B cell (primary cell): Measurements from ENCODE around the gene ADAMTS2. TPM values are rescaled to one million over a fixed set of nuclear protein-coding genes. Genes with fewer than 3 reads are reported as not detected.

ENCODE experiments used
- ATAC-seq: fragments of 200-7000 bp; cut with Tn5 transposase; one replicate; pipeline ENCODE4 v1.10.0; 2021; ENCODE audit warnings: low read depth, mild to moderate bottlenecking, moderate number of reproducible peaks, moderate library complexity
- CTCF ChIA-PET: fragments of 350-600 bp; sonication (Branson Sonifier 250); formaldehyde crosslinking; loops from one replicate; lab custom pipeline; 2021; ENCODE audit warnings: antibody characterized with exemption, inconsistent platforms; lab: Charles Lee
- POLR2A ChIA-PET: fragments of 350-600 bp; sonication (Branson Sonifier 250); formaldehyde crosslinking; loops from one replicate; lab custom pipeline; 2021; ENCODE audit warnings: antibody characterized with exemption; lab: Charles Lee
- DNase-seq: peaks from one replicate; pipeline ENCODE4 v3.0.0; 2013
- H2AFZ ChIP-seq: 2 replicates; pipeline ENCODE4 v1.6.1; 2012; ENCODE audit warnings: mild to moderate bottlenecking, low read depth, low read length; ENCODE audit not compliant: insufficient read depth, poor library complexity, severe bottlenecking
- H3K27ac ChIP-seq, 2 donors: 1 replicate in 1 of 2; 2 replicates in 1 of 2; pipeline ENCODE4 v1.5.1; 2012 to 2013; ENCODE audit warnings: low read length in 2 of 2, mild to moderate bottlenecking in 2 of 2, moderate library complexity in 1 of 2
- H3K27me3 ChIP-seq, 4 experiments: fragments of 200-600 bp in 1 of 4; sonication (generic) in 1 of 4; replicated peaks in 1 of 4; 1 replicate in 2 of 4; 2 replicates in 2 of 4; pipeline versions ENCODE4 v1.6.1 to v1.7.0; 2013 to 2016; ENCODE audit warnings: low read length in 3 of 4, mild to moderate bottlenecking in 2 of 4, mixed read lengths in 1 of 4, moderate library complexity in 1 of 4; ENCODE audit not compliant: insufficient read depth in 4 of 4, control insufficient read depth in 3 of 4; ENCODE audit errors: control extremely low read depth in 1 of 4
- H3K36me3 ChIP-seq, 2 experiments: replicated peaks in 1 of 2; 1 replicate in 1 of 2; 2 replicates in 1 of 2; pipeline versions ENCODE4 v1.6.1 to v1.7.1; 2013; ENCODE audit warnings: low read length in 1 of 2; ENCODE audit not compliant: insufficient read depth in 2 of 2, control insufficient read depth in 1 of 2; ENCODE audit errors: control extremely low read depth in 1 of 2, extremely low read depth in 1 of 2
- H3K4me1 ChIP-seq, 2 donors: fragments of 200-600 bp in 1 of 2; sonication (generic) in 1 of 2; 1 replicate in 1 of 2; 2 replicates in 1 of 2; pipeline versions ENCODE4 v1.5.1 to v1.6.1; 2013 to 2017; ENCODE audit warnings: low read length in 2 of 2; ENCODE audit not compliant: control insufficient read depth in 2 of 2, insufficient read depth in 2 of 2
- H3K4me2 ChIP-seq: replicated peaks from 2 replicates; pipeline ENCODE3; 2012; ENCODE audit warnings: mild to moderate bottlenecking, low read depth, low read length; ENCODE audit not compliant: poor library complexity, severe bottlenecking
- H3K4me3 ChIP-seq, 5 experiments: fragments of 200-600 bp in 1 of 5; sonication (generic) in 1 of 5; 1 replicate in 3 of 5; 2 replicates in 2 of 5; pipeline versions ENCODE4 v1.5.1 to v1.7.0; 2011 to 2016; ENCODE audit warnings: low read length in 4 of 5, mild to moderate bottlenecking in 4 of 5, low read depth in 2 of 5, control low read depth in 1 of 5, moderate library complexity in 1 of 5; ENCODE audit not compliant: insufficient read depth in 1 of 5; ENCODE audit errors: control extremely low read depth in 1 of 5, extremely low read depth in 1 of 5
- H3K79me2 ChIP-seq: fragments of 200-600 bp; sonication (generic); one replicate; pipeline ENCODE4 v1.6.0; 2016; ENCODE audit warnings: low read length; ENCODE audit not compliant: control insufficient read depth, insufficient read depth
- H3K9ac ChIP-seq: fragments of 200-600 bp; sonication (generic); 2 replicates; pipeline ENCODE4 v1.6.1; 2017; ENCODE audit warnings: mild to moderate bottlenecking, low read length, moderate library complexity
- H3K9me3 ChIP-seq, 3 donors: one replicate each; pipeline versions ENCODE4 v1.6.1 to v1.7.1; 2013; ENCODE audit warnings: low read length in 2 of 3; ENCODE audit not compliant: control insufficient read depth in 2 of 3, insufficient read depth in 1 of 3; ENCODE audit errors: control extremely low read depth in 1 of 3
- H4K20me1 ChIP-seq: 2 replicates; pipeline ENCODE4 v1.6.0; 2012; ENCODE audit warnings: mild to moderate bottlenecking, low read length; ENCODE audit not compliant: insufficient read depth, control insufficient read depth, poor library complexity, severe bottlenecking
- H3K27ac Mint-ChIP-seq: one replicate; pipeline ENCODE4 v1.8.0; 2021; ENCODE audit warnings: mixed read lengths
- H3K27me3 Mint-ChIP-seq: one replicate; pipeline ENCODE4 v1.8.0; 2021; ENCODE audit warnings: mixed read lengths
- H3K4me1 Mint-ChIP-seq: one replicate; pipeline ENCODE4 v1.8.0; 2021; ENCODE audit warnings: mixed read lengths
- H3K4me3 Mint-ChIP-seq: one replicate; pipeline ENCODE4 v1.8.0; 2021; ENCODE audit warnings: mixed read lengths
- H3K9me3 Mint-ChIP-seq: one replicate; pipeline ENCODE4 v1.8.0; 2022; ENCODE audit warnings: mixed read lengths; ENCODE audit not compliant: insufficient read depth
- CTCF ChIP-seq: fragments of 200-600 bp; IDR thresholded peaks from one replicate; pipeline ENCODE4 v1.8.0; 2022; ENCODE audit warnings: antibody characterized with exemption, mild to moderate bottlenecking
- EZH2 ChIP-seq: IDR thresholded peaks from 2 replicates; pipeline ENCODE4 v1.6.1; 2012; ENCODE audit warnings: borderline replicate concordance, low read depth, mild to moderate bottlenecking, moderate library complexity, low read length; ENCODE audit not compliant: insufficient read depth, poor library complexity, severe bottlenecking
- WGBS: methylation state at CpG from one replicate; pipeline ENCODE4 v1.1.5; 2013; ENCODE audit warnings: missing lambda C conversion rate; ENCODE audit not compliant: insufficient coverage; 5-methylcytosine and 5-hydroxymethylcytosine counted together
- intact Hi-C: fragments of 100-400 bp; cut with micrococcal nuclease; formaldehyde crosslinking; loops from one replicate; pipeline ENCODE4 v1.10.0; 2022
- polyA plus RNA-seq: library from polyadenylated mRNA; depleted of rRNA; stranded (reverse); fragments of >200 nt; gene quantifications from 2 replicates; pipeline ENCODE4 v1.2.3, GENCODE V29; 2012
- total RNA-seq, 2 donors: library from RNA; stranded (reverse); fragments of 120-200 nt in 1 of 2; gene quantifications; 1 replicate in 1 of 2; 2 replicates in 1 of 2; pipeline versions ENCODE4 v1.2.3 to v1.2.4, GENCODE V29; 2013 to 2022

The ADAMTS2 gene
- total and polyA plus RNA-seq, 2 donors (not counting 1 experiment from before 2014, with no cell fraction given) = not detected

GRCh38 chr5:179186801-179187200 is 158.5 kb downstream of the ADAMTS2 start:
- Mint-ChIP-seq H3K27ac (no peak overlapping the region), H3K27me3 (peaks cover 11% of the 10 kb centered on the region), H3K4me1 (no peaks in the 10 kb centered on the region), H3K9me3 (no peaks in the 10 kb centered on the region), H3K4me3 (no peak overlapping the region)
- WGBS = 84% methylated on average over 11 of the region's 12 CpGs
- POLR2A ChIA-PET = no interaction called here
- no peak overlapping the region for H2AFZ ChIP-seq
- no peak overlapping the region for H3K4me2 ChIP-seq
- ATAC-seq (no peak), DNase-seq (no peak)
- no peak overlapping the region for H3K27ac ChIP-seq
- no peaks in the 10 kb centered on the region for H3K27me3 ChIP-seq
- H3K9ac ChIP-seq = no peak overlapping the region
- TF ChIP-seq CTCF = no peak
- no peak for TF ChIP-seq EZH2
- no peak overlapping the region for H3K4me3 ChIP-seq
- intact Hi-C loops = no loop called here
- peaks cover 0 to 4% (median 0%) of the 10 kb centered on the region in 3 donors for H3K9me3 ChIP-seq
- no peaks in the 10 kb centered on the region for H3K4me1 ChIP-seq
- CTCF ChIA-PET = no interaction called here
- H3K36me3 ChIP-seq = no peaks in the 10 kb centered on the region
- no peaks in the 10 kb centered on the region for H3K79me2 ChIP-seq
- no peaks in the 10 kb centered on the region for H4K20me1 ChIP-seq

GRCh38 chr5:179185941-179186411 is 159.3 kb downstream of the ADAMTS2 start:
- no peaks in the 10 kb centered on the region for H3K79me2 ChIP-seq
- Mint-ChIP-seq H3K9me3 (no peaks in the 10 kb centered on the region), H3K4me3 (no peak overlapping the region), H3K4me1 (no peaks in the 10 kb centered on the region), H3K27ac (no peak overlapping the region), H3K27me3 (peaks cover 17% of the 10 kb centered on the region)
- POLR2A ChIA-PET = no interaction called here
- no peak for DNase-seq
- no peak overlapping the region for H3K9ac ChIP-seq
- TF ChIP-seq EZH2 (no peak), CTCF (no peak)
- CTCF ChIA-PET = no interaction called here
- H3K4me2 ChIP-seq = no peak overlapping the region
- no peak overlapping the region for H3K27ac ChIP-seq
- H3K4me3 ChIP-seq = no peak overlapping the region
- no peaks in the 10 kb centered on the region for H3K36me3 ChIP-seq
- ATAC-seq = no peak
- H3K9me3 ChIP-seq = peaks cover 0 to 4% (median 0%) of the 10 kb centered on the region in 3 donors
- H2AFZ ChIP-seq = no peak overlapping the region
- WGBS = 92% methylated on average over 8 of the region's 8 CpGs
- peaks cover 0 to 2% (median 0%) of the 10 kb centered on the region in 4 experiments for H3K27me3 ChIP-seq
- intact Hi-C loops = no loop called here
- no peaks in the 10 kb centered on the region for H3K4me1 ChIP-seq
- no peaks in the 10 kb centered on the region for H4K20me1 ChIP-seq
